ENCODE results near the gene PCGF5. TPM values are rescaled to one million over a fixed set of nuclear protein-coding genes. Genes with fewer than 3 reads are reported as not detected.

Gene PCGF5
- polyA plus RNA-seq, 1 experiment: 13.8 TPM

DNA sequence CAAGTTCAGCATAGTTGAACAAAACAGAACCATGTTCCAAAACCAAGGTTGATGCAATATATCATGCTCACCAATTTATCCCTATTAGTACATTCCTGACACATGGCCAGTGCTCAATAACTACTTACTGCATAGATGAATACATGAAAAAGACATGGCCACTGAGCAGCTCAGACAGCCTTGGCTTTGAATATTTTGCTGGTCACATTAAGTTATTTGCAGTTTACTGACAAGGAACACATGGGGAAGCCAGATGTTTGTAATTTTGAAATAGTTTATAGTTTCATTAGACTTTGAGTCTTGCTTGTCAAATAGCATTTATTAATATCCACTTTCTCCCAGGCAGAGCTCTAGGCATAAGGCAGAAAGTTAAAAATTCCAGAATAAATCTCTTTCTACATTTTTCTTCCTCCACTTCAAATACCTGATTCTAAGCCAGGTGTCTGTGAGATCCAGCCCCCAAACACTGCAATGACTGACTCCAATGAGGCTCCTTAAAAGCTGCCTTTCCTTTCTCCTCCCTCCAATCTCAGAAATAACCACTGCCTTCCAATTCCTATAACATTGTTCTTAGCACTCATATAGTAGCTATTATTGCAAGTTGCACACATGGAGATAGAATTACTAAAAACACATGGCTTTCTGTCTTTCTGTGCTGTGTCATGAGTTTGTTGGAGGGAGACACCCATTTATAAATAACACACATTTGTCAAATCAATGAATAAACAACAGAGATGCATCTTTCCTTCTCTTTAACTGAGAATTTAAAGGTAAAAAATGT, 91.3 kb downstream of the PCGF5 start:
- TF ChIP-seq, protein P1, sequence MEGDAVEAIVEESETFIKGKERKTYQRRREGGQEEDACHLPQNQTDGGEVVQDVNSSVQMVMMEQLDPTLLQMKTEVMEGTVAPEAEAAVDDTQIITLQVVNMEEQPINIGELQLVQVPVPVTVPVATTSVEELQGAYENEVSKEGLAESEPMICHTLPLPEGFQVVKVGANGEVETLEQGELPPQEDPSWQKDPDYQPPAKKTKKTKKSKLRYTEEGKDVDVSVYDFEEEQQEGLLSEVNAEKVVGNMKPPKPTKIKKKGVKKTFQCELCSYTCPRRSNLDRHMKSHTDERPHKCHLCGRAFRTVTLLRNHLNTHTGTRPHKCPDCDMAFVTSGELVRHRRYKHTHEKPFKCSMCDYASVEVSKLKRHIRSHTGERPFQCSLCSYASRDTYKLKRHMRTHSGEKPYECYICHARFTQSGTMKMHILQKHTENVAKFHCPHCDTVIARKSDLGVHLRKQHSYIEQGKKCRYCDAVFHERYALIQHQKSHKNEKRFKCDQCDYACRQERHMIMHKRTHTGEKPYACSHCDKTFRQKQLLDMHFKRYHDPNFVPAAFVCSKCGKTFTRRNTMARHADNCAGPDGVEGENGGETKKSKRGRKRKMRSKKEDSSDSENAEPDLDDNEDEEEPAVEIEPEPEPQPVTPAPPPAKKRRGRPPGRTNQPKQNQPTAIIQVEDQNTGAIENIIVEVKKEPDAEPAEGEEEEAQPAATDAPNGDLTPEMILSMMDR (IDR thresholded peaks at IDR 0.05; ENCODE audit: low read depth, low read length): no peak
- CTCF ChIA-PET: interaction anchor here (0.7 to 13.6 kb wide), 4 partner anchors 12 to 428 kb away, joined by 3 to 110 read pairs (median 12); no protein-coding TSS in a partner anchor
- Histone ChIP-seq H3K27ac (ENCODE audit: low read depth, low read length) (no peak overlapping the region), H3K4me3 (ENCODE audit: low read depth, low read length) (no peak overlapping the region), H3K27me3 (ENCODE audit: control insufficient read depth, insufficient read depth, low read length) (peaks cover 8% of the 10 kb centered on the region), H3K9me3 (ENCODE audit: control insufficient read depth, insufficient read depth, low read length) (no peaks in the 10 kb centered on the region)
- no peak for DNase-seq (ENCODE audit: low read depth, low spot score)
- POLR2A ChIA-PET: no interaction called here

DNA sequence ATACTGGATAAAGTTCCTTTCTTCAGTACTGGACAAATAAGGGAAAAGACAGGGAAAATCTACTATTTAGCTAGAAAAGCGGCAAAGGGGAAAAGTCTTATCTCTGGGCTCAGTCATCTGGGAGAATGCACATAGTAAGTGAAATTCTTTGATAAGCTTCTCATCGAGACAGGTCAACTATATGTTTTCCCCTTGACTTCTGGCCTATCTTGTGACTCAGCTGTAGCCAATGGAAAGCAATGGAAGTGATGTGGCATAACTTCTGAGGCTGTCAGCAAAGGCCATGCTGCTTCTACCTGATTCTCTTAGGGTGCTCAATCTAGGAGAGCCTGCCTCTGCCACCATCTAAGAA, 91.9 kb downstream of the PCGF5 start:
- POLR2A ChIA-PET: no interaction called here

DNA sequence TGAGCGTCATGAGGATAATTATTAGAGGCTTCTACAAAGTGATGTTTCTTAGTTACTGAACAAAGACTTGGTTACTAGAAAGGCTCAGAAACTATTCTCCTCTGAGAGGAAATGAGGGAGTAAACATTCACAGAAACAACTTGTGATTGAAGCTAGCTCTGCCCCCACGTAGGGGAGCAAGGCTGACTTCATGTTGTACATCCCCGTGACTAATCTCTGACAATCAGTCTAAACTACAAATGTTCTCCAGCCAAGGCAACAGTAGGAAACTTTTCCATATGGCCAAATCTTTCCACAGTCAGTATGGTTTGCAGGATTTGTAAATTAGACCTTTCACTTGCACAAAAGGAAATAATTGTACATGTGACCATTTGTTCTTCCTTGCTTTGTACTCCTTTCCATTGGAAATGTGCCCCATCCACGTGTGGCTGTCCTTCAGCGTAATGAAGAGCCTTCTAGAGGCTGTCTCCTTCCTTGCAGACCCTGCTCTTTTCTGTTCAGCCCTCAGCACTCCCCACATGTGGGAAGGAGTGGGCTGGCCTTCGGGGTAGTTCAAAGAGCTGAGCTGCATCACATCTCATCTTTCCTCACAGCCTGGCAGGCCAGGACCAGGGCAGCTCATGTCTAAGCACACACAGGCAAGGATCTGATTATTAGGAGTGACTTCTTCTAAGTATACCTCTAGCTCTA, 93.5 kb downstream of the PCGF5 start:
- ChIA-PET CTCF (interaction anchor here (0.5 to 13.6 kb wide), 4 partner anchors 14 to 434 kb away, joined by 3 to 110 read pairs (median 3); no protein-coding TSS in a partner anchor), POLR2A (no interaction called here)
- DNase-seq (ENCODE audit: low read depth, low spot score): peak; percentile 59
- Histone ChIP-seq H3K27ac (ENCODE audit: low read depth, low read length) (peak overlapping the region; percentile 91), H3K27me3 (ENCODE audit: control insufficient read depth, insufficient read depth, low read length) (peaks cover under 1% of the 10 kb centered on the region), H3K9me3 (ENCODE audit: control insufficient read depth, insufficient read depth, low read length) (no peaks in the 10 kb centered on the region), H3K4me3 (ENCODE audit: low read depth, low read length) (no peak overlapping the region; the same call in 1 of the 2 replicates)
- TF ChIP-seq, protein P1 (IDR thresholded peaks at IDR 0.05; ENCODE audit: low read depth, low read length): no peak

More for the DNA sequence above, 91.9 kb downstream of the PCGF5 start:
- Histone ChIP-seq H3K4me3 (ENCODE audit: low read depth, low read length) (no peak overlapping the region), H3K9me3 (ENCODE audit: control insufficient read depth, insufficient read depth, low read length) (no peaks in the 10 kb centered on the region), H3K27me3 (ENCODE audit: control insufficient read depth, insufficient read depth, low read length) (peaks cover 8% of the 10 kb centered on the region), H3K27ac (ENCODE audit: low read depth, low read length) (peak overlapping the region; percentile 39)
- DNase-seq (ENCODE audit: low read depth, low spot score): no peak
- CTCF ChIA-PET: interaction anchor here (1.6 to 13.6 kb wide), 3 partner anchors 13 to 323 kb away, joined by 3 to 110 read pairs (median 10); no protein-coding TSS in a partner anchor
- TF ChIP-seq, protein P1 (IDR thresholded peaks at IDR 0.05; ENCODE audit: low read depth, low read length): no peak

DNA sequence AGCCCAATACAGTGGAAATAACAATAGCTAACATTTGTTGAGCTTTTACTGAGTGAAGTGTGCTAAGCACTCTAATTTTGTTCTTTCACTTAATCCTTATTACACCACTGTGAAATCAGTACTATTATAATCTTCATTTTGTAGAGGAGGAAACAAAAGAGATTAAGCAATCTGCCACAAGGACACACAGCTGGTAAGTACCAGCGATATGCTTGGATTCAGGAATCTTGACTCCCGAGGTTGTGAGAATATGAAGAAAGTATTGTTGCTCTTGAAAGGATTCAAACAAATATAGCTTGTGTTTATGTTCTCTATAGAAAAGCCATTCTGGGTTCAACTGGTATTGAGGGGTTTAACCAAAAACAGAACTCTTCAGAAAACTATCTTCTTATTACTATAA, 96.0 kb downstream of the PCGF5 start:
- CTCF ChIA-PET: interaction anchor here (13.6 kb wide), 1 partner anchor 17 kb away, joined by 110 read pairs; no protein-coding TSS in a partner anchor

More for the DNA sequence above, 96.0 kb downstream of the PCGF5 start:
- POLR2A ChIA-PET: no interaction called here
- Histone ChIP-seq H3K27me3 (ENCODE audit: control insufficient read depth, insufficient read depth, low read length) (no peaks in the 10 kb centered on the region), H3K27ac (ENCODE audit: low read depth, low read length) (no peak overlapping the region), H3K4me3 (ENCODE audit: low read depth, low read length) (no peak overlapping the region), H3K9me3 (ENCODE audit: control insufficient read depth, insufficient read depth, low read length) (no peaks in the 10 kb centered on the region)
- DNase-seq (ENCODE audit: low read depth, low spot score): no peak
- TF ChIP-seq, protein P1 (IDR thresholded peaks at IDR 0.05; ENCODE audit: low read depth, low read length): no peak
